ENCODE data around the gene TIA1.
A peak's percentile ranks its signal among the peaks of the same experiment; 100 is the strongest.
"Not testable (repeated sequence)": the region's sequence is repeated elsewhere in the genome, so short reads cannot be mapped to it uniquely, and the experiment has no call there.

Gene TIA1

DNA sequence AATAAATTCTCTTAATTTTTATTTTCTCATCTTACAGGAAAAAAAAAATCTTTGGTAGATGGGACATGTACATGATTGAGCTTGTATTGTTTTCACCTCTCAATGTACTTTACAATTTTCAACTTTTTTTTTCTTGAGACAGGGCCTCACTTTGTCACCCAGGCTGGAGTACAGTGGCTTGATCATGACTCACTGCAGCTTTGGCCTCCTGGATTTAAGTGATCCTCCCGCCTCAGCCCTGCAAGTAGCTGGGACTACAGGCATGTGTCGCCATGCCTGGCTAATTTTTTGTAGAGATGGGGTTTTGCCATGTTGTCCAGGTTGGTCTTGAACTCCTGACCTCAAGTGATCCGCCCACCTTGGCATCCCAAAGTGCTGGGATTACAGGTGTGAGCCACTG, 25.1 kb downstream of the TIA1 start:
- DNase-seq (ENCODE audit: low spot score): not testable (repeated sequence)

DNA sequence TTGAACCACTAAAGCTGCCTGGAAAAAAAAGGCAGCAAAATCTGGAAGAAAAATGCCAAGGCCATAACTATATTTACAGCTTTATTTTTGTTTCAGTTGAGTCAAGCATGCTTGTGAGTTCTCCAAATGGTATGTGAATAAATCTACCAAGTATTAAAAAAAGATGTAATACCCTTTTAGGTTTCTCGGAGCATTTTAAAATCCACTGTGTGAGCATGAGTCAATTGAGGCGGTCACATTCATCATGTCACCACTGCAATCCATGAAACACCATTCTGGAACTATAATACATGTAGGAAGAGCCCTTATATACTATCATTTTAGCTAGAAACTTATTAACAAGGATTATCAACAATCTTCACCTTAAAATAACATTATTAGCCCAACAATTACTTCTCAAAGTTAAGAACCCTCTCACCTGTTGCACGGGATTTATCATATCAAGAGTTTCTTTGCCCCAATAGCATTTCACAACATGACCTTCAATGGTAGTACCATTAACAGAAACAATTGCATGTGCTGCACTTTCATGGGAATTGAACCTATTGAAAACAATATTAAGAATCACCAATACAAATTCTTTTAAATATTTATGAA, 33.4 kb downstream of the TIA1 start:
- no peak for DNase-seq (ENCODE audit: low spot score)

DNA sequence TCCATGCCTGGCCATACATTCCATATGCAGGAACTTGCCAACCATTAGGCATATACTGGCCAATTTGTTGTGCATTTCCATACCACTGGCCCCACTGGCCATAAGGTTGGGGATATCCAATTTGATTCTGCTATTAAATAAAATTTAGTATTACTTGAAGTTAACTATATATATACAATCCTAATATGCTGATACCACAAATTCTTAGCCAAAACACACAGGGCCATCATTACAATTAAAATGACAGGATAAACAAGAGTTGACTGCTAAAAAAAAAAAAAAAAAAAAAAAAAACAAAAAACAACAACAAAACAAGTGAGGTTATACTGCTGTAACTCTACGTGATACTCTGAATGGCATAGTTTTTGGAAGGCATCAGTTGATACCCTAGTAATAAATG, 34.1 kb downstream of the TIA1 start:
- no peak for DNase-seq (ENCODE audit: low spot score)

DNA sequence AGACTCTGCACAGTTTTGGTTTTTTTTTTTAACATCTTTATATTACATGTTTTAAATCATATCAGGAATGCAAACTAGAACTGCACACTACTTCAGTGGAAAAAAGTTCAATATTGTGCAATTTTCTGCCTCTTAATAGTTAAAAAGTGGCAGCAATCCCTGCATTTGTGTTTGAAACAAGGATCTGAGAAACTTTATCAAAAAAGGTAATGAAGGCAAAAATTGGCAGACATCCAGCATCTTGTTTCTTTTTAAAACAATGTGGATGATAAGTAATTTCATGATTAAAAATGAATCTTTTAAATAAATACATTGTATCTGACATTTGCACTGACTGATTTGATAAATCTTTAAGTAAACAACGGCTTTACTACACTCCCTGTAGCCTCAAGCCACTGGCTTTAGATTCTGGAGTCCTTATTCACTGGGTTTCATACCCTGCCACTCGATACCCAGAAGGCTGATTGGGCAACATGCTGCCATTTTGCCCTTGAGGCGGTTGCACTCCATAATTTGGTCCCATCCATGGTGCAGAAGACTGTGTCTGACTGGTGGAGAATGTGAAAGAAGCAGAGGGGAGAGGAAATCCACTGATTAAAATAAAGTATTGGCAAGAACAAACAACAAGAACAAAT, 36.0 kb downstream of the TIA1 start:
- DNase-seq (ENCODE audit: low spot score): no peak

DNA sequence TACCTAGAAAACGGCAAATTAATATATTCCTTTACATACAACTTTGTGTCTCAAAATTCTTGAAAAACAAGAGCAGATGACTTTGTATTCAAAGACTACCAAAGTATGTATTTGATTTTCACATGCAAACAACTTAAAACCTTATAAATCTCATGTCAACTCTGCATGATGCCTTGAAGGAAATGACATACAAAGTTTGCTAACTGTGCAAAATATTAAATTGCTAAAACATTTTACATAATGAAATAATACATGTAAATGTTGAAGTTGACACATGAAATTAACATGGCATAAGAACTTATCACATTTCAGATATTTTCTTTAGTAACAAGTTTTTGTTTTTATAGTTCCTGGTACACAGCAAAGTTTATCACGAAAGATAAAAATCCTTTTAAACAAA, 36.8 kb downstream of the TIA1 start:
- DNase-seq (ENCODE audit: low spot score): no peak

DNA sequence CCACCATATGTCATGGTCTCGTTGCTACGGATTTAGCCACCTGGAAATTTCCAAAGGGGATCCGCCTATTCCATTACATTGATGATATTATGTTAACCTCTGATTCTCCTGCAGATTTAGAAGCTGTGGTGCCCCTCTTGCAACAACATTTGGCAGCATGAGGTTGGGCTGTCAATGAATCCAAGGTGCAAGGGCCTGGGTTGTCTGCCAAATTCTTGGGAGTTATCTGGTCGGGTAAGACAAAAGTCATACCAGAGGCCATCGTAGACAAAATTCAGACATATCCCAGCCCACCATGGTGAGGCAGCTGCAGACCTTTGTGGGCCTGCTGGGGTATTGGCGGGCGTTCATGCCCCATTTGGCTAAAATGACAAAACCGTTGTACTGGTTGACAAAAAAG, 44.0 kb downstream of the TIA1 start:
- no peak for DNase-seq (ENCODE audit: low spot score)

DNA sequence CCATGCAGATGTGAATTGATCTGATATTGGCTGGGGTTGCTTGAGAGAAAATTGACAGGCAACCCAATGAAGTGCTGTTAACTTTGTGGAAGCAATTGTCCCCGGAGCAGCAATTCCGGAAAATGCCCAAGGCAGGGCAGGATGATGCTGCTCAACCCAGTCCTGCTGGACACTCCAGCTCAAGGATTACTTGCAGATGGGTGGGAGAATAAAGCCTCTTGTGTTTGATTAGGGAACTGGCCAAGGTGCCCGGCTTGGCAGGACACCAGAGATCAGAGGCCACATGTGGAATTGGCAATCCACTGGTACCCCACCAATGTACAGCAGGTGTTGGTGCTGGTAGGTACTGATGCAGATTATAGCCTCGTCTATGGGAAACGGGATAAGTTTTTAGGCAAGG, 45.3 kb downstream of the TIA1 start:
- DNase-seq (ENCODE audit: low spot score): no peak

DNA sequence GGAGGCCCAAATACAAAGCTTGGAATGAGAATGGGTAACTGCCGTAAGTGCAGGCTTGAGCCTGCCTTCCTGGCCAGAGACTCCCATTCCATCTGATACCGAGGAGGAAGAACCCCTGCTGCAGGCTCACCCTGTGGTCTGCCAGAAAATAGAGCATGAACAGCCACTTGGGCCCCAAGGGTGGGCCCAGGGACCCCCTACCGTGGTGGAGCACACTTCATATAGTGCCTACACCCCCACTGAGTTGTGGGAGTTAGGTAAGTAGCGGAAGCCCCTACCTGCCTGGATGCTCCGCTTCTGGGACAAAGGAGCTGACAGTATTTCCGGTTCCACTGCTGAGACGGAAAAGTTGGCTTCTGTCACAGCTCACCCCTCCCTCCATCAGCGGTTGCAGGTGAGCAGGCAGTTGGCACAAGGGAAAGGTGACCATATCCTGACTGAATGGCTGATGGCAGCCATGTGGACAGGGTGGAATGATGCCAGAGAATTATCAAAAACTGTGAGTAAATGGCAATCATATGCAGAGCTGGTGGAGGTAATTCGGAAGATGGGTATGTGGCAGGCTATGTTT, 46.1 kb downstream of the TIA1 start:
- no peak for DNase-seq (ENCODE audit: low spot score)

DNA sequence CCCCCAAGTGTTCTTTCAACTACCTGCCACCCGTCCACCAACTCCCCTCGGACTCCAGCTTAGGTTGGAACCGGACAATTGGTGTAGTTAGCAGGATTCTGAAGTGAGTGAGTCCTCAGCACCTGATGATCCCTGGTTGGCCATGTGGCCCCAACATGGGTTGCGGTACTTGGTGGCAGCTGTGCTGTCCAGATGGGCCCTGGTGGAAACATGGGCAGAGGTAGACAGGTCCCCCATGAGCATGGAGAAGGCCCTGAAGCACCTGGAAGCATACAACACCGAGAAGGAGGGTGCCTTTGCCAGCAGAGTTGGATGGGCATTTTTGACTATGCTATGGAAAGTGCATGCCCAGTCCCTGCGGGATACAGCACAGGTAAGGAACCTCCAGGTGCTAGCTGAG, 46.6 kb downstream of the TIA1 start:
- no peak for DNase-seq (ENCODE audit: low spot score)

DNA sequence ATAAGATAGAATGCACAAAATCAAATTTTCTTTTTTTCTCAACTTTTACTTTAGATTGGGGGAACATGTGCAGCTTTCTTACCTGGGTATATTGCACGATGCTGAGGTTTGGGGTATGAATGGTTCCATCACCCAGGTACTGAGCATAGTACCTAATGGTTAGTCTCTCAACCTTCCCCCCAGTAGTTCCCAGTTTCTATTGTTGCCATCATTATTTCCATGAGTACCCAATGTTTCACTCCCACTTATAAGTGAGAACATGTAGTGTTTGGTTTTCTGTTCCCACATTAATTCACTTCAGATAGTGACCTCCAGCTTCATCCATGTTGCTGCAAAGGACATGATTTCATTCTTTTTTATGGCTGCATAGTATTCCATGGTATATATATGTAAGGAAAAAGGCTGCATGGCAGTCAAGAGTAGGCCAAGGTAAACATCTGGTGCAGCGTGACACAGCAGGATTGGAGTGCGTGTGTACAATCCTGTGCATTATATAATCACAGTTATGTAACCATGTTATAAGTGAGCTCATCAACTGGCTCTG, 47.1 kb downstream of the TIA1 start:
- DNase-seq (ENCODE audit: low spot score): no peak

DNA sequence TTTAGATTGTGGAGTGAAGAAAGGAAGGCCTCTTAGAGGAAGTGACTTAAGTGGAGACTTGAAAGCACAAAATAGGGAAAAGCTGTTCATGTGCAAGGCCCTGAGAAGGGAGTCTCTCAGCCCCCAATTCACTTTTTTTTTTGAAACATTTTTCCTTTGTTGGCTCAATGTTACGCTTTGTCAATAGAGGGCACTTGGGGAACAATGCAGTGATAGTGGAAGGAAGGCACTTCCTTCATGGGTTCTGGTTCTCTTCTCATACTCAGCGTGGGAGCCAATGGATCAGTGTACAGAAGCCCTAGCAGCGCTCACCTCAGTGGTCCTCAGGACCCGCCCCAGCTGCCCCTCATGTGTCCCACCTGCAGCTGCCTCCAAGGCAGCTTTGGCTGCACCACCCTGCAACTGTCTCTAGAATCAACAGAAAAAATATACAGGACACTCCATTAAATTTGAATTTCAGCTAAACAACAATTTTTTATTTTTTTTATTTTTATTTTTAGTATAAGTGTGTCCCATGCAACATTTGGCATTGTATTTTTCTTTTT, 49.0 kb downstream of the TIA1 start:
- no peak for DNase-seq (ENCODE audit: low spot score)

DNA sequence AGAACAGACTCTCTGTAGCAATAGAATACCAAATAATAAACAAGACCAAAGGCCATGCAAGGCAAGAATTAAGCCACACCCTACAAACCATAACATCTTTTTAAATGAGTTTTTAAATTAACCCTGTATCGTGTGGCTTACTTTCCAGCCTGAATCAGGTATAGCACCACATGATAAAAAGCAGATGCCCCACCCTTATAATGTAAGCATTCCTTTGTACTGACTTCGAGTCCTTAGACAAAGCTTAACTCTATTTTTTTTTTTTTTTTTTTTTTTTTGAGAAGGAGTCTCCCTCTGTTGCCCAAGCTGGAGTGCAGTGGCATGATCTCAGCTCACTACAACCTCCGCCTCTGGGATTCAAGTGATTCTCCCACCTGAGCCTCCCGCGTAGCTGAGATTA, 55.9 kb downstream of the TIA1 start:
- no peak for DNase-seq (ENCODE audit: low spot score)

DNA sequence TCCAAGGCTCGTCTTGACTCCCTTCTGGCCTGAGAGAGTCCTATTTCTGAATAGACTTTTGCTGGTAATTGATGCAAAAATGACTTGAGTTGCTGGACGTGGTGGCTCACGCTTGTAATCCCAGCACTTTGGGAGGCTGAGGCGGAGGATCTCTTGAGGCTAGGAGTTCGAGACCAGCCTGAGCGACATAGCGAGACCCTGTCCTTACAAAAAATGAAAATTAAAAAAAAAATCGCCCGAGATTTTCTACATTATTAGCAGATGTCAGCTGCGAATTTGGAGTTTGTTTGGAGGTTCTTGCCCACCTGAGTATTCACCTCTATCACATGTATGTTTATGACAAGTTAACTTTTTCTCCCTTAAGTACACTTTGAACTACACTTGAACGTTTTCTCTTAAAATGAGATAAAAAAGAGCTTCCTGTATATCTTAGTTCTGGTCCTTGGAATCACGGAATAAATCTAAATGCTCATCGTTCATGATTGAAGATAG, 57.1 kb downstream of the TIA1 start:
- DNase-seq (ENCODE audit: low spot score): no peak

DNA sequence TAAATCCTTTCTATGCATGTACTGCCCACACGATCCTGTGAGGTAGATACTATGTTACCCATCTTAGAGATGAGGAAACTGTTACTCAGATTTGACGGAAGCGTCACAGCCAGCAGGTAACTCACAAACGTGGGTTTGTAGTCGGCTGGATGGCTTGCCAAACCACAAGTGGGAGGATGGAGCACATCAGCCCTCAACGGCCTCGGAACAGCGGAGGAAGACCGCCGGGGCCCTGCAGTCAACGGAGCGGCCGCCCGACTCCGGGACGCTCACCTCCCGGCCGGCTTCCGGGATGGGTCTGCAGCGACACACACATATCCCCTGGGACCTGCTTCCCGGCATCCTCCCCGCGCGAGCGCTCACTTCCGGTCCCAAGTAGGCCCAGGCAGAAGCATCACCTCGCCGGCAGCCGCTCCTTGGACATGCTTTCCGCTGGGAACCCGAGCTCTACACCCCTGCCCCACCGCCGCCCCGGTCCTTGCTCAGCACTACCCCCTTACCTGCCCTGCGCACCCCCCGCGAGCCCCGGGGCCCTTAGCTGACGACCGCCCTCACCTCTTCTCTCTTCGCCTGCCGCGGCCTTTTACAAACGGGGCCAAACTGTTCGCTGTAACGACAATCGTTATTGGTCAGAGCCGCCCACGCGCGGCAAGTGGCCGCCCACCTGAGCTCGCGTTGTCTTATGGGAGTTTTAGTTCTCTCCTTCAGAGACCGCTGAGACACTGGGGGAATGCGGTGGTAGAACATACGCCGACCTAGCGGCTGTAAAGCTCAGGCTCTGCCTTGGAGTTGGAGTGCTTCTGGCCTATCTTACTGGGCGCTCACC, 57.8 kb downstream of the TIA1 start, which contains the start of gene C2orf42:
TSS of gene C2orf42 (minus strand) at position 602 of the 826 bp plus-strand sequence. CDS start 9,034 bp downstream, outside the sequence.
- peak; percentile 98 for DNase-seq (ENCODE audit: low spot score)

DNA sequence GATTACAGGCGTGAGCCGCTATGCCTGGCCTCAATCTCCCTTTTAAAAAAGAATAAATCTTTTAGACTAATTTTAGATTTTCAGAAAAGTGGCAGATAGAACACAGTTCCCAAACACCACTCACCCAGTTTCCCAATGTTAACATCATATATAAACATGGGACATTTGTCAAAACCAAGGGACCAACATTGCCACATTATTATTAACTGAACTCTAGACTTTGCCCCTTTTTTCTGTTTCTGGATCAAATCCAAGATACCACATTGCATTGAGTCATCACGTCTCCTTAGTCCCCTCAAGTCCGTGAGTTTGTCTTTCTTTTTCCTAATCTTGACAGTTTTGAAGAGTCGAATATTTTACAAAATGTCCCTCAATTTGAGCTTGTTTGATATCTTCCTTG, 60.0 kb downstream of the TIA1 start:
- DNase-seq (ENCODE audit: low spot score): no peak

DNA sequence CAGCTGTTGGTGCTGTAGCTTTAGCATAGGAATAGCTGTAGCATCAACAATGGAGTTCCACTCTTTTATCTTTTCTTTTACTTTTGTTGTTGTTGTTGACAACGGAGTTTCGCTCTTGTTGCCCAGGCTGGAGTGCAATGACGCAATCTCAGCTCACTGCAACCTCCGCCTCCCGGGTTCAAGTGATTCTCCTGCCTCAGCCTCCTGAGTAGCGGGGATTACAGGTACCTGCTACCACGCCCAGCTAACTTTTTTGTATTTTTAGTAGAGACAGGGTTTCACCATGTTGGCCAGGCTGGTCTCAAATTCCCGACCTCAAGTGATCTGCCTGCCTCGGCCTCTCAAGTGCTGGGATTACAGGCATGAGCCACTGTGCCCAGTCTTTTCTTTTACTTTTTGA, 61.3 kb downstream of the TIA1 start:
- DNase-seq (ENCODE audit: low spot score): not testable (repeated sequence)

DNA sequence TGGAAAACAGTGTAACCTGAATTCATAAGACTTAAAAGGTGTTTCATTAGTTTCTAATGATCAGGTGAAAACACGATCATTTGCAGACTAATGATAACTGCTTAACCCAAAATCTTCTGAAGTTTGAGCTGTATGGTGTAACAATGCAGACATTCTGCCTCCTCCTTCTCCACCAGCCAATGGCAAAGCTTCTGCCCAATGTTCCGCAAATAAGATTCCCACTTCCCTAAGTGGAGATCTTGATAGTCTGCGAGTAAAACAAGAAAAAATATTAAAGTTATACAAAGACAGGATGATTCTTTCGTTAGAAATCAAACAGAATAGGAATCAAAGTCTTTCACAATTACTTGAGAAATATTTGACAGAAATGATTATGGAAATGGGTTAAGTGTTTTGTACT, 65.7 kb downstream of the TIA1 start:
- DNase-seq (ENCODE audit: low spot score): no peak

DNA sequence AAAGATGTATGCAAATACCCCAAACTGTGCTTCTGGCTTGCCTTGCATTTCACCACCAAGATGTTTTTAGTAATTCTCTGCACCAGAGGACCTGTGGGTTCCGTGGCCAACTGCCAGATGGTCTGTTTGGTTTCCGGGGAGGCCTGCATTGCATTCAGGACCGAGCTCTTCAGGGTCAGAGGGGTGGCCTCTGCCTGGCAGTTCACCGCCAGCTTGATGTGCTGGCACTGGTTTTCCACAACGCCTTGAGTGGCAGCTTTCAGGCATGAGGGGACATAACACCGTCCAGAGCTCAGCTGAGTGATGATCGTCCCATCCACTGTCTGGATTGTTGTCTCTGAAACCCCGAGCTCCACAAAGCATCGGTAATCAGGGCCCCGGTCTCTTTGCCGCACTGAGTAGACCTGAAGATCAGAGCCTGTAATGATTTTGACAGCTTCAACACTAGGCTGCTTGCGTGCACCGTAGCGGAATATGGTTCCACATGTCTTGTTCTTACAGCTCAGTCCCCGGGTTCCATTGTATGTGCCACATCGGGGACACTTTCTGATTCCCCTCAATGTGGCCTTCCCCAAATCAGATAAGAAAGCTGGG, 67.0 kb downstream of the TIA1 start:
- DNase-seq (ENCODE audit: low spot score): no peak

DNA sequence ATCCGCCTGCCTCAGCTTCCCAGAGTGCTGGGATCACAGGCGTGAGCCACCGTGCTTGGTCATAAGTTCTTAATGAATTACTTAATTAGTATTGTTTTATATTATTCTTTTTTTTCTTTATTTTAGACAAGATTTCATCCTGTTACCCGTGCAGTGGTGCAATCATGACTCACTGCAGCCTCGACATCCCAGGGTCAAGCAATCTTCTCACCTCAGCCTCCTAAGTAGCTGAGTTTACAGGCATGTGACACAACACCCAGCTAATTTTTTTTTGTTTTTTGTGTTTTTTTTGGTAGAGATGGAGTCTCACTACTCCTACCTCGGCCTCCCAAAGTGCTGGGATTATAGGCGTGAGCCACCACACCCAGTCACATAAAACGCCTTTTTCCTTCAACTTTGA, 74.9 kb downstream of the TIA1 start:
- no peak for DNase-seq (ENCODE audit: low spot score)

DNA sequence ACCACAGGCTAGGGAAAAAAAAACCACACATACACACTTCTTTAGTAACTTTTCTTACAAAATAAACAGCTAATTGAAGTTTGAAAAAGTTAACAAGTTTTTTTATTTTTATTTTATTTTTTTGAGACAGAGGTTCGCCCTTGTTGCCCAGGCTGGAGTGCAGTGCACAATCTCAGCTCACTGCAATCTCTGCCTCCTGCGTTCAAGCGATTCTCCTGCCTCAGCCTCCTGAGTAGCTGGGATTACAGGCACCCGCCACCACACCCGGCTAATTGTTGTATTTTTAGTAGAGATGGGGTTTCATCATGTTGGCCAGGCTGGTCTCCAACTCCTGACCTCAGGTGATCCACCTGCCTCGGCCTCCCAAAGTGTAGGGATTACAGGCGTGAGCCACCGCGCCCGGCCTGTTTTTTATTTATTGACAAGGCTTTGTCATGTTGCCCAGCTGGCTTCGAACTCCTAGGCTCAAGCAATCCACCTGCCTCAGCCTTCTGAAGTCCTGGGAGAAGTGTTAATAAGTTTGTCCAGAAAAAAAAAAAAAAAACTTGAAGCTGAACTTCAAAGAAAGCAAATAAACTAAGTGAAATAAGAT, 78.7 kb downstream of the TIA1 start:
- not testable (repeated sequence) for DNase-seq (ENCODE audit: low spot score)

DNA sequence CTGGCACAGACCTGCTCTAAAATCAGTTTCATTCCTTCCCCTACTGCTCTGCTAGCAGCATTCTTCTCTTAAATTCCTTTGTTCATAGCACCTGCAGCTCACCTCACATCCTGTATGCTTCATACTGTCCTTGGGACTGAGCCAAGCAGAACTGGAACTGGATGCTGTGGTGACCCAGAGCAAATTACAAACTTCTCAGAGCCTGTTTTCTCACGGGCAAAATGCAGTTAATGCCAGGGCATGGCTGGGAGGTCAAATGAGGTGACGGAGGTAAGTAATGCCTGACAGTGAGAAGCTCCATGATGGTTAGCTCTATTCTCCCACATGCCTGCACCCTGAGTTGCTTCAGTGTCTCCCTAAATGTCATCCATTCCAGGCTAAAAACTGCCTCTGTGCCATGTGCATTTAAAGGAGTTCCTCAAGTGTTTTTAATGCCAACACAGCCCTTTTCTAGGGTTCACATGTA, 87.3 kb downstream of the TIA1 start:
- DNase-seq (ENCODE audit: low spot score): no peak

Measured in SK-N-DZ (cell line).